ENCODE measurements around the gene LGALS4.

Gene LGALS4

DNA sequence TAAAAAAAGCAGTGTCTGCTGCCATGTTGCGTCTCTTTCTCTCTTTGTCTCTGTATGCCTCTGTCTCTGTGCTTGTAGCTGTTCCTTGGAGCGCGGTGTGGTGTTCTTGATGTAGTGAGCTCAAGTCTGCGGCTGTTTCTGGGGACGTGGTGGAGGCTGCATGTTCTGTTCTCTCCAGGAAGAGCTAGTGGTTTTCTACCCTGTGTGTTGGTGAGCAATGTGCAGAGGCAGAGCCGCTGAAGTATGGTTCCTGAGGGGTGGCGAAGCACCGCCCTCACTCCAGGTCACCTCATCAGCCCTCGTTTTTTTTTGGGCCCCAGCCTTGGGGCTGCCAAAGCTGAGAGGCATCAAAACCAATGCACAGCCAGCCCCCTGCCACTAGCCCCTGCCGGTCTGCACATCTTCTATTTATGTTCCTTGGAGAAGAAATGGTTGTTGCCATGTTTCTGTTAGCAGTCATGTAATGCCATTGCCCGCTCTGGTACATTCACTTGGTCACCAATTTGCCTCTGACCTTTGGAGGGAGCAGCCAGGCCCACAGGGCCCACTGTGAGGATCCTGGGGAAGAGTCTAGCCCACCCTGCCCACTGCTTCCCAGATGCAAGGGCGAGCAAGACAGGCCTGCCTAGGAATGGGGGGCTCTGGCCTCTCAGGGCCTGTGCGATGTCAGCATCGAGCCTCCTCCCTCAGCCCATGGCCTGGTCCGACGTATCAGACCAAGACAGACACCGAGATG, 29.9 kb upstream of the LGALS4 start:
- Histone ChIP-seq H3K4me3 (ENCODE audit: insufficient read depth in 1 of 2, low read depth in 1 of 2, low read length in 2 of 2) (no peak overlapping the region), H2AFZ (ENCODE audit: low read depth, low read length) (no peak overlapping the region), H3K9ac (ENCODE audit: low read length) (no peak overlapping the region), H2BK15ac (ENCODE audit: low read depth, poor library complexity, severe bottlenecking) (no peak overlapping the region), H2AK5ac (ENCODE audit: low read length, severe bottlenecking) (no peak overlapping the region), H4K91ac (ENCODE audit: low read length) (no peak overlapping the region), H3K14ac (ENCODE audit: low read length in 2 of 2) (no peak overlapping the region), H3K4me2 (ENCODE audit: low read length, poor library complexity, severe bottlenecking) (no peak overlapping the region), H3K27ac (ENCODE audit: low read length, poor library complexity, severe bottlenecking) (no peak overlapping the region), H3K4me1 (ENCODE audit: control insufficient read depth, insufficient read depth, low read depth, low read length) (peaks cover 15% of the 10 kb centered on the region), H4K8ac (ENCODE audit: low read length) (no peak overlapping the region), H2BK12ac (ENCODE audit: low read length in 2 of 2) (no peak overlapping the region), H2BK5ac (ENCODE audit: low read depth, low read length, poor library complexity, severe bottlenecking) (no peak overlapping the region), H3K18ac (ENCODE audit: low read depth in 1 of 2, low read length in 2 of 2) (no peak overlapping the region), H3K79me1 (replicated peaks; ENCODE audit: low read length, poor library complexity, severe bottlenecking) (peaks cover 14% of the 10 kb centered on the region), H3K36me3 (ENCODE audit: control insufficient read depth in 1 of 2, insufficient read depth in 2 of 2, low read depth in 1 of 2, low read length in 2 of 2) (peaks cover 97 to 98% of the 10 kb centered on the region in 2 experiments), H3K27me3 (ENCODE audit: control insufficient read depth in 1 of 2, insufficient read depth in 1 of 2, low read length in 2 of 2) (no peaks in the 10 kb centered on the region), H2BK120ac (ENCODE audit: low read depth, low read length) (no peak overlapping the region), H3K9me3 (ENCODE audit: control insufficient read depth, low read length) (no peaks in the 10 kb centered on the region), H3K23ac (ENCODE audit: low read length in 2 of 2) (no peak overlapping the region), H3K4ac (ENCODE audit: low read depth in 1 of 2, low read length in 2 of 2) (no peak overlapping the region)
- 95% methylated on average over 17 of the region's 17 CpGs for WGBS
- DNase-seq = no peak

- no peak for DNase-seq
- no peaks in the 10 kb centered on the region for H3K27me3 ChIP-seq (ENCODE audit: control insufficient read depth in 1 of 2, insufficient read depth in 1 of 2, low read length in 2 of 2)
- peaks cover 16% of the 10 kb centered on the region for H3K79me1 ChIP-seq (replicated peaks; ENCODE audit: low read length, poor library complexity, severe bottlenecking)
- no peak overlapping the region for H4K8ac ChIP-seq (ENCODE audit: low read length)
- no peak overlapping the region for H3K4me2 ChIP-seq (ENCODE audit: low read length, poor library complexity, severe bottlenecking)
- H3K14ac ChIP-seq (ENCODE audit: low read length in 2 of 2) = peak overlapping the region in 1 of 2 experiments; percentile 13
- no peak overlapping the region for H2BK5ac ChIP-seq (ENCODE audit: low read depth, low read length, poor library complexity, severe bottlenecking)
- no peak overlapping the region for H3K18ac ChIP-seq (ENCODE audit: low read depth in 1 of 2, low read length in 2 of 2)
- no peak overlapping the region for H3K27ac ChIP-seq (ENCODE audit: low read length, poor library complexity, severe bottlenecking)
- no peak overlapping the region for H4K91ac ChIP-seq (ENCODE audit: low read length)
- no peak overlapping the region for H3K9ac ChIP-seq (ENCODE audit: low read length)
- H2BK15ac ChIP-seq (ENCODE audit: low read depth, poor library complexity, severe bottlenecking) = no peak overlapping the region
- H3K23ac ChIP-seq (ENCODE audit: low read length in 2 of 2) = no peak overlapping the region
- 98% methylated on average over 16 of the region's 19 CpGs for WGBS
- no peak overlapping the region for H2AK5ac ChIP-seq (ENCODE audit: low read length, severe bottlenecking)
- H3K4me1 ChIP-seq (ENCODE audit: control insufficient read depth, insufficient read depth, low read depth, low read length) = peaks cover 8% of the 10 kb centered on the region
- H2BK120ac ChIP-seq (ENCODE audit: low read depth, low read length) = no peak overlapping the region
- peaks cover 97% of the 10 kb centered on the region in 2 experiments for H3K36me3 ChIP-seq (ENCODE audit: control insufficient read depth in 1 of 2, insufficient read depth in 2 of 2, low read depth in 1 of 2, low read length in 2 of 2)
- no peaks in the 10 kb centered on the region for H3K9me3 ChIP-seq (ENCODE audit: control insufficient read depth, low read length)
- H2AFZ ChIP-seq (ENCODE audit: low read depth, low read length) = no peak overlapping the region
- H2BK12ac ChIP-seq (ENCODE audit: low read length in 2 of 2) = no peak overlapping the region
- H3K4ac ChIP-seq (ENCODE audit: low read depth in 1 of 2, low read length in 2 of 2) = no peak overlapping the region
- no peak overlapping the region for H3K4me3 ChIP-seq (ENCODE audit: insufficient read depth in 1 of 2, low read depth in 1 of 2, low read length in 2 of 2)
Measured at GRCh38 chr19:38841787-38842438, 29.2 kb upstream of the LGALS4 start.

GRCh38 chr19:38841180-38841766, 28.5 kb upstream of the LGALS4 start:
- Histone ChIP-seq H3K4me3 (ENCODE audit: insufficient read depth in 1 of 2, low read depth in 1 of 2, low read length in 2 of 2) (no peak overlapping the region), H3K27ac (ENCODE audit: low read length, poor library complexity, severe bottlenecking) (no peak overlapping the region), H3K4ac (ENCODE audit: low read depth in 1 of 2, low read length in 2 of 2) (no peak overlapping the region), H3K14ac (ENCODE audit: low read length in 2 of 2) (no peak overlapping the region), H3K18ac (ENCODE audit: low read depth in 1 of 2, low read length in 2 of 2) (no peak overlapping the region), H3K27me3 (ENCODE audit: control insufficient read depth in 1 of 2, insufficient read depth in 1 of 2, low read length in 2 of 2) (no peaks in the 10 kb centered on the region), H3K9me3 (ENCODE audit: control insufficient read depth, low read length) (no peaks in the 10 kb centered on the region), H4K91ac (ENCODE audit: low read length) (no peak overlapping the region), H4K8ac (ENCODE audit: low read length) (no peak overlapping the region), H3K36me3 (ENCODE audit: control insufficient read depth in 1 of 2, insufficient read depth in 2 of 2, low read depth in 1 of 2, low read length in 2 of 2) (peaks cover 95 to 98% of the 10 kb centered on the region in 2 experiments), H2AFZ (ENCODE audit: low read depth, low read length) (no peak overlapping the region), H3K79me1 (replicated peaks; ENCODE audit: low read length, poor library complexity, severe bottlenecking) (peaks cover 16% of the 10 kb centered on the region), H2AK5ac (ENCODE audit: low read length, severe bottlenecking) (no peak overlapping the region), H2BK12ac (ENCODE audit: low read length in 2 of 2) (no peak overlapping the region), H2BK120ac (ENCODE audit: low read depth, low read length) (no peak overlapping the region), H3K9ac (ENCODE audit: low read length) (peak overlapping the region; percentile 14), H3K4me2 (ENCODE audit: low read length, poor library complexity, severe bottlenecking) (no peak overlapping the region), H3K23ac (ENCODE audit: low read length in 2 of 2) (no peak overlapping the region), H3K4me1 (ENCODE audit: control insufficient read depth, insufficient read depth, low read depth, low read length) (peaks cover 8% of the 10 kb centered on the region), H2BK5ac (ENCODE audit: low read depth, low read length, poor library complexity, severe bottlenecking) (no peak overlapping the region), H2BK15ac (ENCODE audit: low read depth, poor library complexity, severe bottlenecking) (no peak overlapping the region)
- no peak for DNase-seq
- WGBS = 95% methylated on average over 9 of the region's 12 CpGs

GRCh38 chr19:38840583-38840968, 27.8 kb upstream of the LGALS4 start:
- Histone ChIP-seq H3K27me3 (ENCODE audit: control insufficient read depth in 1 of 2, insufficient read depth in 1 of 2, low read length in 2 of 2) (no peaks in the 10 kb centered on the region), H2AK5ac (ENCODE audit: low read length, severe bottlenecking) (no peak overlapping the region), H3K79me1 (replicated peaks; ENCODE audit: low read length, poor library complexity, severe bottlenecking) (peaks cover 16% of the 10 kb centered on the region), H3K23ac (ENCODE audit: low read length in 2 of 2) (no peak overlapping the region), H4K91ac (ENCODE audit: low read length) (no peak overlapping the region), H3K27ac (ENCODE audit: low read length, poor library complexity, severe bottlenecking) (no peak overlapping the region), H3K14ac (ENCODE audit: low read length in 2 of 2) (no peak overlapping the region), H3K9me3 (ENCODE audit: control insufficient read depth, low read length) (no peaks in the 10 kb centered on the region), H4K8ac (ENCODE audit: low read length) (no peak overlapping the region), H3K4me2 (ENCODE audit: low read length, poor library complexity, severe bottlenecking) (no peak overlapping the region), H3K4me1 (ENCODE audit: control insufficient read depth, insufficient read depth, low read depth, low read length) (peaks cover 8% of the 10 kb centered on the region), H3K18ac (ENCODE audit: low read depth in 1 of 2, low read length in 2 of 2) (no peak overlapping the region), H3K36me3 (ENCODE audit: control insufficient read depth in 1 of 2, insufficient read depth in 2 of 2, low read depth in 1 of 2, low read length in 2 of 2) (peaks cover 95 to 98% of the 10 kb centered on the region in 2 experiments), H2BK15ac (ENCODE audit: low read depth, poor library complexity, severe bottlenecking) (no peak overlapping the region), H2BK120ac (ENCODE audit: low read depth, low read length) (no peak overlapping the region), H2AFZ (ENCODE audit: low read depth, low read length) (no peak overlapping the region), H2BK12ac (ENCODE audit: low read length in 2 of 2) (no peak overlapping the region), H3K4me3 (ENCODE audit: insufficient read depth in 1 of 2, low read depth in 1 of 2, low read length in 2 of 2) (no peak overlapping the region), H2BK5ac (ENCODE audit: low read depth, low read length, poor library complexity, severe bottlenecking) (no peak overlapping the region), H3K9ac (ENCODE audit: low read length) (peak overlapping the region; percentile 14), H3K4ac (ENCODE audit: low read depth in 1 of 2, low read length in 2 of 2) (no peak overlapping the region)
- DNase-seq = no peak
- 100% methylated on average over 5 of the region's 5 CpGs for WGBS
